HepG2 (cell line): ENCODE results near the gene VDAC1. TPM values are rescaled to one million over a fixed set of nuclear protein-coding genes. Genes with fewer than 3 reads are reported as not detected.
A peak's percentile ranks its signal among the peaks of the same experiment; 100 is the strongest.

ENCODE experiments used
- HMGXB3 ChIP-seq: sonication (generic); formaldehyde crosslinking; IDR thresholded peaks from 2 replicates; pipeline ENCODE4 v1.4.0; 2020; ENCODE audit warnings: missing genetic modification reagents, borderline replicate concordance
- HNRNPUL1 ChIP-seq: fragments of 200-400 bp; formaldehyde crosslinking; IDR thresholded peaks from 2 replicates; pipeline ENCODE4 v1.6.1; 2017; ENCODE audit warnings: low read depth, mild to moderate bottlenecking, low read length, moderate library complexity
- IRF9 ChIP-seq: sonication (generic); formaldehyde crosslinking; IDR thresholded peaks from 2 replicates; pipeline ENCODE4 v1.8.0; 2022; ENCODE audit warnings: missing genetic modification reagents, mild to moderate bottlenecking, borderline replicate concordance
- MAFF ChIP-seq: IDR thresholded peaks from 2 replicates; pipeline ENCODE4 v1.6.1; 2011; ENCODE audit warnings: low read depth, low read length, improper control_type of control experiment
- MBNL3 ChIP-seq: fragments of 250-450 bp; sonication (Bioruptor Pico); conservative IDR thresholded peaks from 2 replicates; pipeline ENCODE4 v1.8.0; 2022; ENCODE audit warnings: mild to moderate bottlenecking, inconsistent platforms
- MIER2 ChIP-seq: IDR thresholded peaks from 2 replicates; pipeline ENCODE4 v1.6.1; 2016; ENCODE audit warnings: missing biosample characterization, missing genetic modification reagents
- NFKBIZ ChIP-seq: IDR thresholded peaks from 2 replicates; pipeline ENCODE4 v1.6.1; 2018; ENCODE audit warnings: missing genetic modification reagents, missing compliant biosample characterization
- SOX5 ChIP-seq: IDR thresholded peaks from 2 replicates; pipeline ENCODE4 v1.6.1; 2016; ENCODE audit warnings: borderline replicate concordance
- TAF15 ChIP-seq: fragments of 200-400 bp; formaldehyde crosslinking; IDR thresholded peaks from one replicate; pipeline ENCODE4 v1.6.1; 2018; ENCODE audit warnings: mild to moderate bottlenecking, low read depth, low read length; ENCODE audit not compliant: poor library complexity, severe bottlenecking
- TOE1 ChIP-seq: sonication (generic); formaldehyde crosslinking; IDR thresholded peaks from 2 replicates; pipeline ENCODE4 v1.4.0; 2020; ENCODE audit warnings: mild to moderate bottlenecking, missing genetic modification reagents
- UBTF ChIP-seq: sonication (generic); formaldehyde crosslinking; IDR thresholded peaks from 2 replicates; pipeline ENCODE4 v1.4.0; 2020; ENCODE audit warnings: mild to moderate bottlenecking, missing genetic modification reagents
- ZNF224 ChIP-seq: sonication (generic); formaldehyde crosslinking; IDR thresholded peaks from 2 replicates; pipeline ENCODE4 v1.5.0; 2020; ENCODE audit warnings: mild to moderate bottlenecking, missing genetic modification reagents
- ZNF333 ChIP-seq: sonication (generic); formaldehyde crosslinking; IDR thresholded peaks from 2 replicates; pipeline ENCODE4 v1.4.0; 2020; ENCODE audit warnings: mild to moderate bottlenecking, missing genetic modification reagents, borderline replicate concordance
- ZNF530 ChIP-seq: sonication (generic); formaldehyde crosslinking; IDR thresholded peaks from 2 replicates; pipeline ENCODE4 v1.5.0; 2020; ENCODE audit warnings: low read depth, mild to moderate bottlenecking, missing genetic modification reagents
- ZNF558 ChIP-seq: sonication (generic); formaldehyde crosslinking; IDR thresholded peaks from 2 replicates; pipeline ENCODE4 v1.9.0; 2022; ENCODE audit warnings: mild to moderate bottlenecking, missing genetic modification reagents, borderline replicate concordance
- ZNF747 ChIP-seq: sonication (generic); formaldehyde crosslinking; IDR thresholded peaks from 2 replicates; pipeline ENCODE4 v1.8.1; 2023; ENCODE audit warnings: missing genetic modification reagents, mild to moderate bottlenecking, borderline replicate concordance
- ZSCAN31 ChIP-seq: sonication (generic); formaldehyde crosslinking; IDR thresholded peaks from 2 replicates; pipeline ENCODE4 v1.5.0; 2020; ENCODE audit warnings: low read depth, mild to moderate bottlenecking, missing genetic modification reagents
- polyA plus RNA-seq, 8 experiments: library from polyadenylated mRNA; depleted of rRNA in 3 of 8; stranded (reverse) in 7 of 8; unstranded in 1 of 8; fragments of >200 nt; fragmentation: Illumina TruSeq in 4 of 8; extraction: Trizol in 4 of 8; gene quantifications; 2 replicates each; pipeline versions ENCODE4 v1.2.1 to v1.2.3, GENCODE V29; 2011 to 2016; ENCODE audit warnings: low read depth in 4 of 8, missing spikeins in 1 of 8, mixed read lengths in 1 of 8; ENCODE audit not compliant: insufficient read depth in 1 of 8
- total RNA-seq, 5 experiments: library from RNA; depleted of rRNA; stranded (reverse); fragments of >200 nt; fragmentation: Illumina TruSeq; extraction: Trizol; gene quantifications; 2 replicates each; pipeline ENCODE4 v1.2.3, GENCODE V29; 2016; ENCODE audit warnings: low read depth in 1 of 5
- TF ChIP-seq, protein P1 (sequence below): sonication (generic); formaldehyde crosslinking; IDR thresholded peaks from 2 replicates; pipeline ENCODE4 v1.5.1; 2020; ENCODE audit warnings: missing genetic modification reagents, mild to moderate bottlenecking, borderline replicate concordance

The VDAC1 gene
- total and polyA plus RNA-seq, 2 of the 13 experiments (the other 11 are each of a cell fraction or from before 2014, with no cell fraction given): 112 to 380 TPM

- no peak for TF ChIP-seq ZNF530
- no peak for TF ChIP-seq MBNL3
- TF ChIP-seq TAF15: no peak
- TF ChIP-seq MIER2 (CRISPR knock-in tag): 0 out of 2 replicates have a peak, but pooled peaks have one; percentile 3
- peak; percentile 82 for TF ChIP-seq SOX5 (CRISPR knock-in tag)
- TF ChIP-seq, protein P1, sequence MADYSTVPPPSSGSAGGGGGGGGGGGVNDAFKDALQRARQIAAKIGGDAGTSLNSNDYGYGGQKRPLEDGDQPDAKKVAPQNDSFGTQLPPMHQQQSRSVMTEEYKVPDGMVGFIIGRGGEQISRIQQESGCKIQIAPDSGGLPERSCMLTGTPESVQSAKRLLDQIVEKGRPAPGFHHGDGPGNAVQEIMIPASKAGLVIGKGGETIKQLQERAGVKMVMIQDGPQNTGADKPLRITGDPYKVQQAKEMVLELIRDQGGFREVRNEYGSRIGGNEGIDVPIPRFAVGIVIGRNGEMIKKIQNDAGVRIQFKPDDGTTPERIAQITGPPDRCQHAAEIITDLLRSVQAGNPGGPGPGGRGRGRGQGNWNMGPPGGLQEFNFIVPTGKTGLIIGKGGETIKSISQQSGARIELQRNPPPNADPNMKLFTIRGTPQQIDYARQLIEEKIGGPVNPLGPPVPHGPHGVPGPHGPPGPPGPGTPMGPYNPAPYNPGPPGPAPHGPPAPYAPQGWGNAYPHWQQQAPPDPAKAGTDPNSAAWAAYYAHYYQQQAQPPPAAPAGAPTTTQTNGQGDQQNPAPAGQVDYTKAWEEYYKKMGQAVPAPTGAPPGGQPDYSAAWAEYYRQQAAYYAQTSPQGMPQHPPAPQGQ (CRISPR knock-in tag): no peak
- no peak; the same call in 1 of the 2 replicates for TF ChIP-seq NFKBIZ
- TF ChIP-seq MAFF: no peak
- TF ChIP-seq ZSCAN31 (CRISPR knock-in tag): peak; percentile 84
- no peak for TF ChIP-seq IRF9
- no peak for TF ChIP-seq HNRNPUL1
- no peak for TF ChIP-seq ZNF558 (CRISPR knock-in tag)
- no peak for TF ChIP-seq TOE1 (CRISPR knock-in tag)
- no peak; the same call in 1 of the 2 replicates for TF ChIP-seq HMGXB3 (CRISPR knock-in tag)
- TF ChIP-seq ZNF747 (CRISPR knock-in tag): no peak
- TF ChIP-seq ZNF224 (CRISPR knock-in tag): no peak
- TF ChIP-seq UBTF (CRISPR knock-in tag): peak; percentile 42; the same call in 1 of the 2 replicates
- TF ChIP-seq ZNF333 (CRISPR knock-in tag): no peak
Measured at GRCh38 chr5:134018154-134018985, 13.6 kb upstream of the VDAC1 start (continued).
